Tibial nerve (tissue), 4 donors: ENCODE measurements around the gene ARPC2.

Experiments
- EP300 ChIP-seq, 2 donors: sonication (generic); formaldehyde crosslinking; IDR thresholded peaks; one replicate each; pipeline ENCODE4 v1.6.1; 2017; ENCODE audit warnings: antibody characterized with exemption in 2 of 2, mild to moderate bottlenecking in 1 of 2
- POLR2A ChIP-seq, 2 donors: fragments of 450-650 bp; IDR thresholded peaks; one replicate each; pipeline ENCODE4 v1.6.1; 2017; ENCODE audit warnings: antibody characterized with exemption in 2 of 2, mild to moderate bottlenecking in 2 of 2, moderate library complexity in 2 of 2
- TF ChIP-seq, protein P1 (sequence below), 5 experiments: fragments of 200-600 bp in 3 of 5; fragments of 450-650 bp in 2 of 5; sonication (generic) in 3 of 5; IDR thresholded peaks; one replicate each; pipeline ENCODE4 v1.5.1; 2016 to 2019; ENCODE audit warnings: antibody characterized with exemption in 5 of 5, mild to moderate bottlenecking in 3 of 5, moderate library complexity in 2 of 5

GRCh38 chr2:218270721-218271486 lies 53.9 kb downstream of the ARPC2 start:
- TF ChIP-seq, protein P1, sequence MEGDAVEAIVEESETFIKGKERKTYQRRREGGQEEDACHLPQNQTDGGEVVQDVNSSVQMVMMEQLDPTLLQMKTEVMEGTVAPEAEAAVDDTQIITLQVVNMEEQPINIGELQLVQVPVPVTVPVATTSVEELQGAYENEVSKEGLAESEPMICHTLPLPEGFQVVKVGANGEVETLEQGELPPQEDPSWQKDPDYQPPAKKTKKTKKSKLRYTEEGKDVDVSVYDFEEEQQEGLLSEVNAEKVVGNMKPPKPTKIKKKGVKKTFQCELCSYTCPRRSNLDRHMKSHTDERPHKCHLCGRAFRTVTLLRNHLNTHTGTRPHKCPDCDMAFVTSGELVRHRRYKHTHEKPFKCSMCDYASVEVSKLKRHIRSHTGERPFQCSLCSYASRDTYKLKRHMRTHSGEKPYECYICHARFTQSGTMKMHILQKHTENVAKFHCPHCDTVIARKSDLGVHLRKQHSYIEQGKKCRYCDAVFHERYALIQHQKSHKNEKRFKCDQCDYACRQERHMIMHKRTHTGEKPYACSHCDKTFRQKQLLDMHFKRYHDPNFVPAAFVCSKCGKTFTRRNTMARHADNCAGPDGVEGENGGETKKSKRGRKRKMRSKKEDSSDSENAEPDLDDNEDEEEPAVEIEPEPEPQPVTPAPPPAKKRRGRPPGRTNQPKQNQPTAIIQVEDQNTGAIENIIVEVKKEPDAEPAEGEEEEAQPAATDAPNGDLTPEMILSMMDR (IDR thresholded peaks at IDR 0.05), result no peak
- no peak for TF ChIP-seq POLR2A (IDR thresholded peaks at IDR 0.05)
- no peak for TF ChIP-seq EP300 (IDR thresholded peaks at IDR 0.05)
